Osteoblast (primary cell): Measurements from ENCODE around the gene SEMA7A. TPM values are rescaled to one million over a fixed set of nuclear protein-coding genes. Genes with fewer than 3 reads are reported as not detected.

Source experiments
- DNase-seq: peaks from one replicate; pipeline ENCODE4 v3.0.0; 2011; ENCODE audit warnings: low spot score, mixed read lengths; ENCODE audit not compliant: insufficient read length; ENCODE audit errors: missing footprints
- H2AFZ ChIP-seq: 2 replicates; pipeline ENCODE4 v1.6.0; 2011; ENCODE audit warnings: mild to moderate bottlenecking, low read length
- H3K27ac ChIP-seq: 2 replicates; pipeline ENCODE4 v1.5.1; 2011; ENCODE audit warnings: mild to moderate bottlenecking, low read depth, low read length, moderate library complexity
- H3K27me3 ChIP-seq: 2 replicates; pipeline ENCODE4 v1.6.0; 2012; ENCODE audit warnings: mild to moderate bottlenecking, control low read depth, inconsistent platforms, low read length, moderate library complexity; ENCODE audit not compliant: insufficient read depth
- H3K36me3 ChIP-seq: 2 replicates; pipeline ENCODE4 v1.5.1; 2011; ENCODE audit warnings: mild to moderate bottlenecking, low read length, control low read depth, moderate library complexity; ENCODE audit not compliant: insufficient read depth
- H3K4me1 ChIP-seq: 2 replicates; pipeline ENCODE4 v1.5.1; 2011; ENCODE audit warnings: mild to moderate bottlenecking, low read length, control low read depth, moderate library complexity; ENCODE audit not compliant: insufficient read depth
- H3K4me2 ChIP-seq: 2 replicates; pipeline ENCODE4 v1.6.0; 2011; ENCODE audit warnings: mild to moderate bottlenecking, low read length; ENCODE audit not compliant: insufficient read depth
- H3K4me3 ChIP-seq: fragments of 200-600 bp; sonication (generic); 3 replicates; pipeline ENCODE4 v1.5.1; 2012; ENCODE audit warnings: mild to moderate bottlenecking, low read length, inconsistent platforms; ENCODE audit not compliant: insufficient read depth
- H3K79me2 ChIP-seq: 2 replicates; pipeline ENCODE4 v1.6.0; 2012; ENCODE audit warnings: mild to moderate bottlenecking, low read length, control low read depth, inconsistent platforms; ENCODE audit not compliant: insufficient read depth
- H3K9me3 ChIP-seq: 2 replicates; pipeline ENCODE4 v1.5.1; 2011; ENCODE audit warnings: low read depth, low read length, control low read depth
- H4K20me1 ChIP-seq: 2 replicates; pipeline ENCODE4 v1.6.0; 2012; ENCODE audit warnings: mild to moderate bottlenecking, low read length, control low read depth; ENCODE audit not compliant: insufficient read depth
- total RNA-seq: library from RNA; depleted of rRNA; stranded (reverse); fragments of >200 nt; gene quantifications from 2 replicates; pipeline ENCODE4 v1.2.3, GENCODE V29; 2012
- TF ChIP-seq, protein P1 (sequence below): IDR thresholded peaks from 2 replicates; pipeline ENCODE4 v1.5.1; 2011; ENCODE audit warnings: mild to moderate bottlenecking, low read depth, low read length, moderate library complexity; ENCODE audit errors: extremely low read depth

The SEMA7A gene
- total RNA-seq, 1 donor, result 30.4 TPM

DNA sequence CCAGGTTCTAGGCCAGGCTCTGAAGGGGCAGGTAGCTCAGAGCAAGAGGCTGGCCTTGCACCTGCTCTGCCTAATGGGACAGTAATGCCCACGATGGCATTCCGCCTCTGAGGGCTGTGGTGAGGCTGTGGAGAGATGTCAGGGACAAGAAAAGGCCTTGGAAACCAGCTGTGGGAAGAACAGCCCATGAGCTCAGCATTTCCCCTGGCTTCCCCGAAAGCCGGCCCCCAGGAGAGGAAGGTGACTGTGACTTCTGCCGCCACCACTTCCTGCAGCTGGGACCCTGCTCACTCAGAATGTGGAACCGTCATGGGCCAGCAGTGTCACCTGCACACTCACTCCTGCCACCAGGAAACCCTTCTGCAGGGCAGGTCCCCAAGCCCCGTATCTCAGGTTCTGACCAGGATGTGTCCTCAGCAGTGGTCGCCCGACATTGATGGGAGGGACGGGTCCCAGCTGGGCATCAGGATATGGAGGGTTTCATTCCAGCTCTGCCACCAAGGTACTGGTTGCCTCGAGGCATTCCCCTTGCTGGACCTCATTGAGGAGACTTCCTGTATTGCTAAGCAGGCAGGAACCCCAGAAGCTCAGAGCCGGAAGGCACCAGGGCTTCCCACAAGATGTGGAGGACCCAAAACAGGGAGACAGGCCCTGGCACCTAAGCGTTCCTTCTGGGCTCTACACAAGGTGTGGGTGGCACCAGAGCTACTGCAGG, 30.7 kb downstream of the SEMA7A start:
- Histone ChIP-seq H3K36me3 (peaks cover 6% of the 10 kb centered on the region), H3K4me2 (no peak overlapping the region), H3K9me3 (no peaks in the 10 kb centered on the region), H4K20me1 (no peaks in the 10 kb centered on the region), H3K4me3 (no peak overlapping the region), H3K4me1 (peaks cover 73% of the 10 kb centered on the region), H3K27ac (no peak overlapping the region), H3K79me2 (no peaks in the 10 kb centered on the region), H2AFZ (no peak overlapping the region), H3K27me3 (no peaks in the 10 kb centered on the region)
- peak; percentile 52 for DNase-seq
- TF ChIP-seq, protein P1, sequence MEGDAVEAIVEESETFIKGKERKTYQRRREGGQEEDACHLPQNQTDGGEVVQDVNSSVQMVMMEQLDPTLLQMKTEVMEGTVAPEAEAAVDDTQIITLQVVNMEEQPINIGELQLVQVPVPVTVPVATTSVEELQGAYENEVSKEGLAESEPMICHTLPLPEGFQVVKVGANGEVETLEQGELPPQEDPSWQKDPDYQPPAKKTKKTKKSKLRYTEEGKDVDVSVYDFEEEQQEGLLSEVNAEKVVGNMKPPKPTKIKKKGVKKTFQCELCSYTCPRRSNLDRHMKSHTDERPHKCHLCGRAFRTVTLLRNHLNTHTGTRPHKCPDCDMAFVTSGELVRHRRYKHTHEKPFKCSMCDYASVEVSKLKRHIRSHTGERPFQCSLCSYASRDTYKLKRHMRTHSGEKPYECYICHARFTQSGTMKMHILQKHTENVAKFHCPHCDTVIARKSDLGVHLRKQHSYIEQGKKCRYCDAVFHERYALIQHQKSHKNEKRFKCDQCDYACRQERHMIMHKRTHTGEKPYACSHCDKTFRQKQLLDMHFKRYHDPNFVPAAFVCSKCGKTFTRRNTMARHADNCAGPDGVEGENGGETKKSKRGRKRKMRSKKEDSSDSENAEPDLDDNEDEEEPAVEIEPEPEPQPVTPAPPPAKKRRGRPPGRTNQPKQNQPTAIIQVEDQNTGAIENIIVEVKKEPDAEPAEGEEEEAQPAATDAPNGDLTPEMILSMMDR, result no peak

GRCh38 chr15:74402337-74402841, 31.4 kb downstream of the SEMA7A start:
- no peaks in the 10 kb centered on the region for H3K79me2 ChIP-seq
- peak; percentile 51 for DNase-seq
- H3K9me3 ChIP-seq, result no peaks in the 10 kb centered on the region
- H3K27ac ChIP-seq, result no peak overlapping the region
- TF ChIP-seq, protein P1, result no peak
- H3K4me1 ChIP-seq, result peaks cover 73% of the 10 kb centered on the region
- no peak overlapping the region for H3K4me2 ChIP-seq
- H3K36me3 ChIP-seq, result peaks cover 6% of the 10 kb centered on the region
- H3K27me3 ChIP-seq, result no peaks in the 10 kb centered on the region
- H4K20me1 ChIP-seq, result no peaks in the 10 kb centered on the region
- H3K4me3 ChIP-seq, result no peak overlapping the region
- no peak overlapping the region for H2AFZ ChIP-seq

DNA sequence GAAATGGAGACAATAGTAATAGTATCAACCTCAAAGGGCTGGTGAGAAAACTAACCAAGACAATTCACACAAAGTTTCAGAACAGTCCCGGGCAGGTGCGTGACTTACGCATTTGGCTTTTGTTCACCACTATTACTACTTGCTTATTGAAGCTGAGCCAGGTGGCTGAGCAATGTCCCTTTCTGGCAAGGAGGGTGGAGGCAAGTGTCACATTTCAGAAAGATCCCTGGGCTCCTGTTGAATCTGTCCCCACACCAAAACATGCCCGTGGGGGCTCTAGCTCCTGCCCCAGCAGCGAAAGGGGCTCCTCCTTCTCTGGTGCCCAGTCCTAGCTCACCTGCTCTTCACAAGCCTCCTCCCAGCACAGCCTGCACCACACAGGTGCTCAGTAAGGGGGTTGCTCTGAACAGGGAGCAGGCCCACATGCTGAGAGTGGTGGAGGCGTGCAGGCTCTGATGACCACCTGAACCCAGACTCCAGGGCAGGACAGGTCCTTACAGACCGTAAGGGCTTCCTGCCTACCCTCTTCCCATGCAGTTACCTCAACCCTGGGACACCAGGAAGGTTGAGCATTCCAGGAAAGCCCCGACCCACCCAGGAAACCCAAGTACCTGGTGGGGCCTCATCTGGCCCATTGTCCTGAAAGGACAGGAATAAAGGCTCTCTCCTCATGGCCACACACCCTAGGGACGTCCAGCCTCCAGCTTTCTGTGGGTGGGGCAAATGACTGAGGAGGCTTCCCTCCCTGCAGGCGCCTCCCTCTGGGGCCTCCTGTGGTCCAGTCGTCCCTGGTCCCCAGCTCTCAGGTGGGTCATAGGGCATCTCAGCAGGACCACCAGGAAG, 32.6 kb downstream of the SEMA7A start:
- no peaks in the 10 kb centered on the region for H3K9me3 ChIP-seq
- TF ChIP-seq, protein P1, result no peak
- no peaks in the 10 kb centered on the region for H3K27me3 ChIP-seq
- peak overlapping the region; percentile 77 for H3K27ac ChIP-seq
- H3K36me3 ChIP-seq, result peaks cover 6% of the 10 kb centered on the region
- H4K20me1 ChIP-seq, result no peaks in the 10 kb centered on the region
- no peak overlapping the region for H3K4me2 ChIP-seq
- H3K4me1 ChIP-seq, result peaks cover 73% of the 10 kb centered on the region
- H2AFZ ChIP-seq, result no peak overlapping the region
- no peak overlapping the region for H3K4me3 ChIP-seq
- DNase-seq, result peak; percentile 88
- no peaks in the 10 kb centered on the region for H3K79me2 ChIP-seq
